GM23248 (cell line): ENCODE results near the gene AP1B1. TPM values are rescaled to one million over a fixed set of nuclear protein-coding genes. Genes with fewer than 3 reads are reported as not detected.

ENCODE experiments used
- DNase-seq: peaks from one replicate; pipeline ENCODE4 v3.0.0-alpha.2; 2015
- H2AFZ ChIP-seq: fragments of 200-600 bp; sonication (generic); 2 replicates; pipeline ENCODE4 v1.6.1; 2016; ENCODE audit warnings: antibody characterized with exemption
- H3F3A ChIP-seq: fragments of 200-600 bp; sonication (generic); 2 replicates; pipeline ENCODE4 v1.6.1; 2016; ENCODE audit warnings: mild to moderate bottlenecking, antibody characterized with exemption, mixed run types; ENCODE audit not compliant: insufficient read depth
- H3K27ac ChIP-seq: fragments of 200-600 bp; sonication (generic); 2 replicates; pipeline ENCODE4 v1.5.1; 2016; ENCODE audit warnings: mild to moderate bottlenecking
- H3K27me3 ChIP-seq: fragments of 200-600 bp; sonication (generic); replicated peaks from 2 replicates; pipeline ENCODE4 v1.6.1; 2016; ENCODE audit warnings: mild to moderate bottlenecking; ENCODE audit not compliant: insufficient read depth
- H3K36me3 ChIP-seq: fragments of 200-600 bp; sonication (generic); 2 replicates; pipeline ENCODE4 v1.6.1; 2016; ENCODE audit warnings: low read depth, mild to moderate bottlenecking
- H3K4me1 ChIP-seq: fragments of 200-600 bp; sonication (generic); 2 replicates; pipeline ENCODE4 v1.6.1; 2016; ENCODE audit warnings: mild to moderate bottlenecking; ENCODE audit not compliant: insufficient read depth
- H3K4me2 ChIP-seq: fragments of 200-600 bp; sonication (generic); one replicate; pipeline ENCODE4 v1.6.1; 2016; ENCODE audit warnings: mild to moderate bottlenecking; ENCODE audit not compliant: unreplicated experiment
- H3K4me3 ChIP-seq: fragments of 200-600 bp; sonication (generic); 2 replicates; pipeline ENCODE4 v1.5.1; 2016; ENCODE audit warnings: mild to moderate bottlenecking
- H3K79me2 ChIP-seq: fragments of 200-600 bp; sonication (generic); 2 replicates; pipeline ENCODE4 v1.6.1; 2016; ENCODE audit warnings: mild to moderate bottlenecking; ENCODE audit not compliant: insufficient read depth
- H3K9ac ChIP-seq: fragments of 200-600 bp; sonication (generic); 2 replicates; pipeline ENCODE4 v1.6.1; 2016; ENCODE audit warnings: mild to moderate bottlenecking
- H3K9me2 ChIP-seq: fragments of 200-600 bp; sonication (generic); 2 replicates; pipeline ENCODE4 v1.6.1; 2016; ENCODE audit warnings: mixed run types, mild to moderate bottlenecking, moderate library complexity; ENCODE audit not compliant: insufficient read depth
- H3K9me3 ChIP-seq: fragments of 200-600 bp; sonication (generic); one replicate; pipeline ENCODE4 v1.6.1; 2017; ENCODE audit warnings: low read depth
- H4K20me1 ChIP-seq: fragments of 200-600 bp; sonication (generic); 2 replicates; pipeline ENCODE4 v1.6.0; 2016; ENCODE audit not compliant: insufficient read depth
- EZH2 ChIP-seq: fragments of 200-600 bp; sonication (generic); IDR thresholded peaks from 2 replicates; pipeline ENCODE4 v1.6.1; 2018; ENCODE audit warnings: antibody characterized with exemption, mild to moderate bottlenecking; ENCODE audit not compliant: insufficient read depth, poor library complexity, severe bottlenecking
- EZH2phosphoT487 ChIP-seq: fragments of 200-600 bp; sonication (generic); IDR thresholded peaks from 2 replicates; pipeline ENCODE4 v1.6.1; 2018; ENCODE audit warnings: antibody characterized with exemption, moderate library complexity, mild to moderate bottlenecking, low read depth; ENCODE audit not compliant: insufficient read depth
- WGBS, 2 experiments: methylation state at CpG; one replicate each; pipeline ENCODE4 v1.1.6; 2015 to 2017; ENCODE audit warnings: low lambda C conversion rate in 2 of 2, low coverage in 1 of 2; ENCODE audit errors: missing lambda C conversion rate in 2 of 2; 5-methylcytosine and 5-hydroxymethylcytosine counted together
- in situ Hi-C: fragments of 300-500 bp; cut with MboI; formaldehyde crosslinking; loops from 2 replicates; pipeline ENCODE4 v1.15.0; 2020
- polyA plus RNA-seq: library from polyadenylated mRNA; unstranded; fragments of >200 nt; fragmentation: Nextera tagmentation; extraction: Ambion mirVana; gene quantifications from 2 replicates; pipeline ENCODE4 v1.2.1, GENCODE V29; 2016
- total RNA-seq: library from RNA; depleted of rRNA; stranded (reverse); fragments of >200 nt; shearing (Covaris generic); gene quantifications from 2 replicates; pipeline ENCODE4 v1.2.3, GENCODE V29; 2014

AP1B1 gene
- total and polyA plus RNA-seq, 2 experiments from 2014 or later, result 41.7 to 49.8 TPM

DNA sequence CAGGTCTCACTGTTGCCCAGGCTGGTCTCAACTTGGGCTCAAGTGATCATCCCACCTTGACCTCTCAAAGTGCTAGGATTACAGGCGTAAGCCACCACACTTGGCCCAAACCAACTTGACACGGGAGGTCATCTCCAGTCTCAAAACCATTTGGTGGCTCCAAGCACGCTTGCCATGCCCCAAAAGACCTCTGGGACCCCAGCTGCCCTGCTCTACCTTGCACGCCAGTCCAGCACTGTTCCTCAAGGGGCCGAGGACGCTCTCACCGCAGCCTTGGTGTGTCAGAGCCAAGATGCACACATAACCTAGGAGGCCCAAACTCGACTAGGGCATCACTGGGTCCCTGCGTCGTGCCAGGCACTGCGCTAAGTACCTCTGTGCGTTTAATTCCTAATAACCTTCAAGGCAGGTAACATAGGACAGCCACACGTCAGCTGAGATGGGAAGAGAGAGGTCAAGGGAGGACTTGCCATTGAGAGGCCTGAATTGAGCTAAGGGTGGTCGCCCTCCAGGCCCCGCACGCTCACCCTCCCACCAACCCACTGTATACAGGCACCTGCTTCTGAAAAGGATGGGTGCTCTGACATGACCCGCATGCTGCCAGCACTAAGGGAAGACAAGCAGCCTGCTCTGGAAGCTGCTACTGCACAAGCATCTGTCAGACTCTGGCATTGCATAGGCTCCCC is 86.5 kb downstream of the AP1B1 start:
- H3K9ac ChIP-seq, result no peak overlapping the region
- H3K9me2 ChIP-seq, result no peaks in the 10 kb centered on the region
- peaks cover 40% of the 10 kb centered on the region for H3F3A ChIP-seq
- no peak overlapping the region for H3K4me2 ChIP-seq
- TF ChIP-seq EZH2 (no peak), EZH2phosphoT487 (no peak)
- H2AFZ ChIP-seq, result no peak overlapping the region
- H3K4me1 ChIP-seq, result no peaks in the 10 kb centered on the region
- no peaks in the 10 kb centered on the region for H3K9me3 ChIP-seq
- no peaks in the 10 kb centered on the region for H3K27me3 ChIP-seq
- H3K36me3 ChIP-seq, result peaks cover 36% of the 10 kb centered on the region
- in situ Hi-C loops, result no loop called here
- WGBS, 2 experiments, result 88 to 91% methylated on average over 17 of the region's 17 CpGs
- DNase-seq, result no peak
- H4K20me1 ChIP-seq, result no peaks in the 10 kb centered on the region
- no peak overlapping the region for H3K27ac ChIP-seq
- no peaks in the 10 kb centered on the region for H3K79me2 ChIP-seq
- H3K4me3 ChIP-seq, result no peak overlapping the region

DNA sequence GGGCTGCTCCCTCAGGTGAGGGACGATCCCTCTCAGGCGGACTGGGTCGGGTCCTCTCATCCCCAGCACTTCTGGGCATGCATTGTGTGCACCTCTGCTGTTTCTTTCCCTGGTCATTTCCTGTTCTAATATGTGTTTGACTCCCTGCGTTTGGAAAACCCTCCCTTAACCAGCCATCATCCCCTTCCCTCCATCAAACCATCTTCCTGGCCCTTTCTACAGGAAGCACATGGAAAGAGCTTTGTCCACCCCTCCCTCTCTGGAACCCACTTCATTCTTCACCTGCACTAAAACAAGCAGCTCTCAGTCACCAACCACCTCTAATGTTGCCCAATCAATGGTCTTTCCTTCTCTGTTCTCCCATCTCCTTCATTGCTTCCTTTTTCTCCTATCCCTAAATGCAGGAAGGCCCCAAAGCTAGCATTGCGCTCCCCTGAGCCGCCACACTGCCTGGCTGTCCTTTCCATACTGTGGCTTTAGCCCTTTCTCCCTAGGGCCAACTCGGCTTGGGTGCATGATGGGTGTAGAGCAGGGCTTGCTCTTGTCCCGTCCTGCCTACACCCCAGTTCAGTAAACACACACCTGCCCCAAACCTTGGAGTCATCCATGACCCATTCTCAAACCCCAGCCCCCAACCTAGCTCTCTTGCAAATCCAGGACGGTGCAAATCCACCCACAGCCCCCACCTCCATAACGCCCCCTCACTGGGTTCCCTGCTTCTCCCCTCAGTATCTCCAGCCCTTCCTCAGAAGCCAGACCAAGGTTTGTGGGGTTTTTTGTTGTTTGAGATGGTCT is 87.4 kb downstream of the AP1B1 start:
- DNase-seq, result no peak
- Histone ChIP-seq H3K4me1 (no peaks in the 10 kb centered on the region), H3F3A (peaks cover 49% of the 10 kb centered on the region), H3K9me3 (no peaks in the 10 kb centered on the region), H3K27ac (no peak overlapping the region), H3K9ac (no peak overlapping the region), H3K9me2 (no peaks in the 10 kb centered on the region), H2AFZ (no peak overlapping the region), H3K79me2 (0 out of 2 replicates have a peak, but pooled peaks cover 5% of the 10 kb centered on the region), H3K36me3 (peaks cover 45% of the 10 kb centered on the region), H3K27me3 (no peaks in the 10 kb centered on the region), H3K4me2 (no peak overlapping the region), H3K4me3 (no peak overlapping the region), H4K20me1 (no peaks in the 10 kb centered on the region)
- WGBS, 2 experiments, result 67 to 74% methylated on average over 10 of the region's 10 CpGs
- TF ChIP-seq EZH2phosphoT487 (no peak), EZH2 (no peak)
- in situ Hi-C loops, result no loop called here

DNA sequence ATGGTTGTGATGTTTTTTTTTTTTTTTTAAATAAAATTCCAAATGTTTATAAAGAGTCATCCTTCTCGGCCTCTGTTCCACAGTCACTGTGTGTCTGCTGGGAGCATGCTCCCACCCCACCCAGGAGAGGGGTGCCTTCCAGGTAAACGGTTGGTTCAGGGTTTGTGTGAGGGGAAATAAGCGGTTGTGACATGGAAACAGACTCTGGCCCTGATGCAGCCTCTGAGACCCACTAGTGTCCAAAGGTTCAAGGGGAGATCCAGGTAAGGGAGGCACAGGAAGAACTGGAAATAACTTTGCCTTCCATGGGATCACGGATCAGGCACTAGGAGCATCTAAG is 87.9 kb downstream of the AP1B1 start:
- Histone ChIP-seq H3K4me3 (no peak overlapping the region), H3K36me3 (peaks cover 50% of the 10 kb centered on the region)

DNA sequence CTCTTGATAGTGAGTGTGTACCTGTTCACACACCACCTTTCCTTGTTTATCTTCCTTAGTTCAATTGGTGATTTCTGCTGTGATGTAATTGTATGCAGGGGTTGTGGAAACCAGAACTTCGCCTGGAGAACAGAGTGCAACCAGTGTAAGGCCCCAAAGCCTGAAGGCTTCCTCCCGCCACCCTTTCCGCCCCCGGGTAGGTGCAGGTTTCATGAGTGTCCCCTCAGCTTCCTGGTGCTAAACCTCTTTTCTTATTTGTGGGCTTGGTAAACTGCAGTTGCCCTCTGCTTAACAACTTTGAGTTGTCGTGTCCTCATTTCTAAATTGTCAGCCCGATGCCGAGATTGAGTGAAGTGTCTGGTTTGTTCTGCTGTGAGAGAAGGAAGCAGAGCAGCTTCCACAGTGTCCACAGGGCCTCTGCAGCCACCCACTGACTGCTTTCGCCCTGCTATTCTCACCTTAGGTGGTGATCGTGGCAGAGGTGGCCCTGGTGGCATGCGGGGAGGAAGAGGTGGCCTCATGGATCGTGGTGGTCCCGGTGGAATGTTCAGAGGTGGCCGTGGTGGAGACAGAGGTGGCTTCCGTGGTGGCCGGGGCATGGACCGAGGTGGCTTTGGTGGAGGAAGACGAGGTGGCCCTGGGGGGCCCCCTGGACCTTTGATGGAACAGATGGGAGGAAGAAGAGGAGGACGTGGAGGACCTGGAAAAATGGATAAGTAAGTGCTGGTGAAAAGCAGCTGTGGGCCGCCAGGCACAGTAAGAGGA is 89.1 kb downstream of the AP1B1 start:
- Histone ChIP-seq H4K20me1 (no peaks in the 10 kb centered on the region), H2AFZ (no peak overlapping the region), H3K4me1 (no peaks in the 10 kb centered on the region), H3K4me3 (no peak overlapping the region), H3K79me2 (peaks cover 11% of the 10 kb centered on the region; the same call in 1 of the 2 replicates), H3K9me3 (no peaks in the 10 kb centered on the region), H3K36me3 (peaks cover 62% of the 10 kb centered on the region), H3K9ac (no peak overlapping the region), H3K27me3 (no peaks in the 10 kb centered on the region), H3K9me2 (no peaks in the 10 kb centered on the region), H3K27ac (no peak overlapping the region), H3K4me2 (no peak overlapping the region), H3F3A (peaks cover 56% of the 10 kb centered on the region)
- no peak for DNase-seq
- 88 to 89% methylated on average over 19 of the region's 19 CpGs for WGBS, 2 experiments
- in situ Hi-C loops, result no loop called here
- TF ChIP-seq EZH2, result no peak
- no peak for TF ChIP-seq EZH2phosphoT487

More for the DNA sequence above, 87.9 kb downstream of the AP1B1 start:
- H3K4me2 ChIP-seq, result no peak overlapping the region
- H3K27ac ChIP-seq, result no peak overlapping the region
- H3K9ac ChIP-seq, result no peak overlapping the region
- H3K79me2 ChIP-seq, result 0 out of 2 replicates have a peak, but pooled peaks cover 7% of the 10 kb centered on the region
- no peaks in the 10 kb centered on the region for H3K4me1 ChIP-seq
- no peaks in the 10 kb centered on the region for H3K27me3 ChIP-seq
- in situ Hi-C loops, result no loop called here
- peaks cover 55% of the 10 kb centered on the region for H3F3A ChIP-seq
- no peak overlapping the region for H2AFZ ChIP-seq
- H4K20me1 ChIP-seq, result no peaks in the 10 kb centered on the region
- H3K9me2 ChIP-seq, result no peaks in the 10 kb centered on the region
- TF ChIP-seq EZH2phosphoT487 (no peak), EZH2 (no peak)
- H3K9me3 ChIP-seq, result no peaks in the 10 kb centered on the region
- no peak for DNase-seq
- 73 to 74% methylated on average over 4 of the region's 4 CpGs for WGBS, 2 experiments
